NCI-H460 (cell line): Measurements from ENCODE around the gene WBP2. TPM values are rescaled to one million over a fixed set of nuclear protein-coding genes. Genes with fewer than 3 reads are reported as not detected.
"Not testable (repeated sequence)": the region's sequence is repeated elsewhere in the genome, so short reads cannot be mapped to it uniquely, and the experiment has no call there.

Source experiments
- DNase-seq: peaks from one replicate; pipeline ENCODE4 v3.0.0-alpha.2; 2016; ENCODE audit warnings: low read depth; ENCODE audit errors: extremely low read depth
- total RNA-seq: library from RNA; depleted of rRNA; stranded (reverse); fragments of >200 nt; shearing (Covaris generic); gene quantifications from 2 replicates; pipeline ENCODE4 v1.2.3, GENCODE V29; 2014

The WBP2 gene
- total RNA-seq, 1 experiment from 2014 or later, result 36.7 TPM

- no peak for DNase-seq
Observed at GRCh38 chr17:75818326-75818885, 36.7 kb downstream of the WBP2 start.

GRCh38 chr17:75817571-75817970 is 37.6 kb downstream of the WBP2 start:
- no peak for DNase-seq

GRCh38 chr17:75816693-75817092 is 38.4 kb downstream of the WBP2 start:
- no peak for DNase-seq

GRCh38 chr17:75815399-75815798 is 39.7 kb downstream of the WBP2 start:
- DNase-seq, result no peak

GRCh38 chr17:75814900-75815373 is 40.2 kb downstream of the WBP2 start:
- DNase-seq, result no peak

- no peak for DNase-seq
Observed at GRCh38 chr17:75814021-75814395, 41.1 kb downstream of the WBP2 start.

GRCh38 chr17:75813081-75814020 is 41.8 kb downstream of the WBP2 start:
- DNase-seq, result no peak

- no peak for DNase-seq
Observed at GRCh38 chr17:75812096-75813013, 42.8 kb downstream of the WBP2 start.

GRCh38 chr17:75811174-75811573 is 44.0 kb downstream of the WBP2 start:
- DNase-seq, result no peak

GRCh38 chr17:75810756-75811155 is 44.4 kb downstream of the WBP2 start:
- not testable (repeated sequence) for DNase-seq

GRCh38 chr17:75810216-75810615 is 44.9 kb downstream of the WBP2 start:
- DNase-seq, result no peak

GRCh38 chr17:75809631-75810111 is 45.5 kb downstream of the WBP2 start:
- DNase-seq, result no peak

GRCh38 chr17:75808905-75809621 is 46.1 kb downstream of the WBP2 start:
- no peak for DNase-seq

- no peak for DNase-seq
Observed at GRCh38 chr17:75808549-75808904, 46.6 kb downstream of the WBP2 start.

- no peak for DNase-seq
Observed at GRCh38 chr17:75807861-75808260, 47.3 kb downstream of the WBP2 start.

- DNase-seq, result no peak
Observed at GRCh38 chr17:75806822-75807500, 48.2 kb downstream of the WBP2 start.

GRCh38 chr17:75803883-75804282 is 51.3 kb downstream of the WBP2 start:
- DNase-seq, result no peak

GRCh38 chr17:75799402-75799801 is 55.7 kb downstream of the WBP2 start:
- DNase-seq, result no peak

GRCh38 chr17:75795820-75796607 is 59.1 kb downstream of the WBP2 start:
- no peak for DNase-seq
